GM19467 (cell line): Measurements from ENCODE around the gene GSC.
"Not testable (repeated sequence)": the region's sequence is repeated elsewhere in the genome, so short reads cannot be mapped to it uniquely, and the experiment has no call there.

Experiments used
- ATAC-seq: cut with Tn5 transposase; IDR thresholded peaks from one replicate; pipeline ENCODE4 v1.9.1; 2021; ENCODE audit warnings: mild to moderate bottlenecking, moderate library complexity; ENCODE audit not compliant: unreplicated experiment

The GSC gene

GRCh38 chr14:94769391-94770250 is at the start of gene GSC:
Gene GSC, minus strand, starts transcription at chr14:94770113. Its CDS starts 98 bp downstream, at chr14:94770015.
- ATAC-seq, result no peak

- ATAC-seq, result no peak
Observed at GRCh38 chr14:94819531-94819930, 49.6 kb upstream of the GSC start.

- no peak for ATAC-seq
Observed at GRCh38 chr14:94816113-94816512, 46.2 kb upstream of the GSC start.

- no peak for ATAC-seq
Observed at GRCh38 chr14:94805680-94806288, 35.9 kb upstream of the GSC start.

- ATAC-seq, result no peak
Observed at GRCh38 chr14:94801225-94801624, 31.3 kb upstream of the GSC start.

- ATAC-seq, result not testable (repeated sequence)
Observed at GRCh38 chr14:94800764-94801163, 30.9 kb upstream of the GSC start.

- no peak for ATAC-seq
Observed at GRCh38 chr14:94797887-94798286, 28.0 kb upstream of the GSC start.

- no peak for ATAC-seq
Observed at GRCh38 chr14:94796278-94796677, 26.4 kb upstream of the GSC start.

- no peak for ATAC-seq
Observed at GRCh38 chr14:94795372-94795771, 25.5 kb upstream of the GSC start.

- ATAC-seq, result no peak
Observed at GRCh38 chr14:94793901-94794300, 24.0 kb upstream of the GSC start.

- no peak for ATAC-seq
Observed at GRCh38 chr14:94787655-94788054, 17.7 kb upstream of the GSC start.

GRCh38 chr14:94787092-94787491 is 17.2 kb upstream of the GSC start:
- no peak for ATAC-seq

GRCh38 chr14:94780536-94781399 is 10.9 kb upstream of the GSC start:
- no peak for ATAC-seq

GRCh38 chr14:94779713-94780112 is 9.8 kb upstream of the GSC start:
- ATAC-seq, result no peak

- ATAC-seq, result no peak
Observed at GRCh38 chr14:94775871-94776210, 5.9 kb upstream of the GSC start.

- no peak for ATAC-seq
Observed at GRCh38 chr14:94775091-94775870, 5.4 kb upstream of the GSC start.

GRCh38 chr14:94774344-94775090 is 4.6 kb upstream of the GSC start:
- ATAC-seq, result no peak

GRCh38 chr14:94773655-94774343 is 3.9 kb upstream of the GSC start:
- no peak for ATAC-seq

- ATAC-seq, result no peak
Observed at GRCh38 chr14:94773061-94773648, 3.2 kb upstream of the GSC start.
